ENCODE measurements around the gene SCYGR2. TPM values are rescaled to one million over a fixed set of nuclear protein-coding genes. Genes with fewer than 3 reads are reported as not detected.

Gene SCYGR2
- total and polyA plus RNA-seq, 5 donors: not detected

DNA sequence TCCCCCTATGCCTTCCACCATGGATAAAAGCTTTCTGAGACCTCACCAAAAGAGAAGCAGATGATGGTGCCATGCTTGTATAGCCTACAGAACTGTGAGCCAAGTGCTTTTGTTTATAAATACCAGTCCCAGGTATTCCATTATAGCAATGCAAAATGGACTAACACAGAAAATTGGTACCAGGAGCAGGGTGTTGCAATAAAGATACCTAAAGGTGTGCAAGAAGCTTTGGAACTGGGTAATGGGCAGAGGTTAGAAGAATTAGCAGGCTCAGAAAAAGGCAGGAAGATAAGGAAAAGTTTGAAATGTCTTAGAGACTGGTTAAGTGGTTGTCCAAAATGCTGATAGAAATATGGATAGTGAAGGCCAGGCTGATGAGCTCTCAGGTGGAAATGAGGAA is 16.3 kb upstream of the SCYGR2 start:
- no peak for ATAC-seq
- H3K9me3 ChIP-seq (ENCODE audit: control insufficient read depth, low read length): peaks cover 1% of the 10 kb centered on the region
- H3K27me3 ChIP-seq (ENCODE audit: control insufficient read depth, insufficient read depth): peaks cover 3% of the 10 kb centered on the region
- no peak overlapping the region for H3K4me3 ChIP-seq (ENCODE audit: low read length)
- no peak for DNase-seq
- no peaks in the 10 kb centered on the region for H3K4me1 ChIP-seq (ENCODE audit: control insufficient read depth, insufficient read depth, low read length)
- no peak overlapping the region for H3K27ac ChIP-seq (ENCODE audit: low read length)
- intact Hi-C loops (cut with DNase I): no loop called here

DNA sequence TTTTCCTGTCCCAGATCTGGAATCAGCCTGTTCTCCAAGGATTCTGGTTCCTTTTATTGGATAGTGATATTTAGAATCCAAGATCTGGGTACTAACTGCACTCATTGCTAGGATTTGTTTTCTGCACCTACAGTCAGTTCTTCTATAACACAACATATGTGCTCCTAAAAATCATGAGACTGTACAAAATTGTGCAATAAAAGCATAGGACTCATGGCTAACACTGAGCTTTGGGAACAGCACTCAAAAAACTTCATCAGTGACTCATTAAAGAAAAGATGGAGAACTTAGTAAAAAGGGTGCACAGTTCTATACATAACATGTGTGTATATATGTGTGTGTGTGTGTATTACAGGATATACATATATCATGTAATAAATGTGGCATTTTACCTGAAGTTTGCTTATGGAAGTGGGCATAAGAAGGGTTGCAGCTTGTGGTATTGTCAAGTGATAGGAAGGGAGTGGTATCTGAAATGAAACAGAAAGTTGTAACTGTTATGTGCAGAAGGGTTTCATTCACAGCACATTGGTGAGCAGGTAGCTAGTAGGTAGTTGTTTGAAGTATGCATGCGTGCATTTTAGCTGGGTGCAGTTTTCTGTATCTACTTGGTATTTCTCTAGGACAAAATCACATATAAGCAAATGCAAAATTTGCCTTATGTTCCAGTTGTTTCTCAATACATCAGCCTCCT is 5.9 kb upstream of the SCYGR2 start:
- WGBS: 85% methylated on average over 1 of the region's 1 CpG
- no peak overlapping the region for H3K27ac ChIP-seq (ENCODE audit: low read length)
- DNase-seq (no peak), ATAC-seq (no peak)
- no peaks in the 10 kb centered on the region for H3K9me3 ChIP-seq (ENCODE audit: control insufficient read depth, low read length)
- no peaks in the 10 kb centered on the region for H3K4me1 ChIP-seq (ENCODE audit: control insufficient read depth, insufficient read depth, low read length)
- no peaks in the 10 kb centered on the region for H3K27me3 ChIP-seq (ENCODE audit: control insufficient read depth, insufficient read depth)
- no peak overlapping the region for H3K4me3 ChIP-seq (ENCODE audit: low read length)
- intact Hi-C loops (cut with DNase I): no loop called here

DNA sequence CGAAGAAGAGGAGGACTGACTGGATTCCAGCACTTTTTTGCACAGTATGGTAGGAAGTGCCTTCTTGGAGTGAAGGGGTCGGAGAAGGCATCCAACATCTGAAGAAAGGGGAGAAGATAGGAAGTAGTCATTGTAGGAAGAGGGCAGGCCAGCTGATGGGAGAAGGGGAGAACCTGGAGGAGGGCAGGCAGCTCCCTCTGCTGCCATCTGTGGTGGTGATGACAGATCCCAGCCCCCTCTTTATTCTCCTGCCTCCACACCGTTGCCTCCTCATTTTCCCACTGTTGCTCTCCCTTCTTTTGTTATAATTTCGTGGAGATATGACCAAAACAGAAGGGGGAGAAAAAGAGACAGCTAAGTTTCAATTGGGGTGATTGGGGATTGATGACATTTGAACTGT is 2.9 kb upstream of the SCYGR2 start:
- H3K9me3 ChIP-seq (ENCODE audit: control insufficient read depth, low read length): no peaks in the 10 kb centered on the region
- ATAC-seq: no peak
- 47% methylated on average over 4 of the region's 4 CpGs for WGBS
- DNase-seq: no peak
- no peak overlapping the region for H3K4me3 ChIP-seq (ENCODE audit: low read length)
- H3K27ac ChIP-seq (ENCODE audit: low read length): no peak overlapping the region
- intact Hi-C loops (cut with DNase I): no loop called here
- H3K27me3 ChIP-seq (ENCODE audit: control insufficient read depth, insufficient read depth): no peaks in the 10 kb centered on the region
- H3K4me1 ChIP-seq (ENCODE audit: control insufficient read depth, insufficient read depth, low read length): no peaks in the 10 kb centered on the region

DNA sequence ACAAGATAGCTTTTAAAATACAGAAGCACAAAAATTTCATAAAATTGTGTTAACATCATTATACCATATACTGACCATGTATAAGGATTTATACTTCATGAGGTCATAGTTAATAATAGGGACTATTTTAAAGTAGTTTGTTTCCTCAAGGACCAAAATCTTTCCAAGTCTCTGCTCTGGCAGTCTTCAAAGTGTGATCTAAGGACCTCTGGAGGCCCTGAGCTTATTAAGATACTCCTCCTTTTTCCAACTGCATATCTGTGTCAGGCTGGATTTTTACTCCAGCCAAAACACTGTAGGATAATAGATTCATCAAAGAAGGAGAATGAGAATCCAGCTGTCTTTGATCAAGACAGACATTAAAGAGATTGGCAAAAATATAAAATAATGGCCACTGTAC is 1.7 kb upstream of the SCYGR2 start:
- intact Hi-C loops (cut with DNase I): no loop called here
- no peak overlapping the region for H3K27ac ChIP-seq (ENCODE audit: low read length)
- no peak overlapping the region for H3K4me3 ChIP-seq (ENCODE audit: low read length)
- H3K9me3 ChIP-seq (ENCODE audit: control insufficient read depth, low read length): no peaks in the 10 kb centered on the region
- no peaks in the 10 kb centered on the region for H3K4me1 ChIP-seq (ENCODE audit: control insufficient read depth, insufficient read depth, low read length)
- H3K27me3 ChIP-seq (ENCODE audit: control insufficient read depth, insufficient read depth): no peaks in the 10 kb centered on the region
- ATAC-seq (no peak), DNase-seq (no peak)

DNA sequence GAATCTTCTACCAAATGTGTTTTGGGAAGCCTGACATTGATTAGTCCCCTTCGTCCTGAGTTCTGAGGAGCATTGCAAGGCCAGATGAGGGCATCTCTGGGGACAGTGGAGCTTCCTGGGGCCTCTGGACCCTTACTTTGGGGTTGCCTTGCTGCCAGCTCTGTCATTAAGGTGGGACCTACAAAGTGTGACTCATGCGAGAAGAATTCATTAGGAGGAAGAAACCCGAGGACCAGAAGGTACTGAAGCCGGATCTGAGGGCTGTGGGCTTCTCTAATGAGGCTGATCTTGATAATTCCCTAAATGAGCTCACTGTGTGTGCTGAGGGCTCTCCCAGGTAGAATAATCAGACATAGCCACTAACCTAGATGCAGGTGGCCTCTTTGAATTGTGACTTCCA is 695 bp upstream of the SCYGR2 start:
- Histone ChIP-seq H3K4me3 (ENCODE audit: low read length) (no peak overlapping the region), H3K9me3 (ENCODE audit: control insufficient read depth, low read length) (no peaks in the 10 kb centered on the region), H3K4me1 (ENCODE audit: control insufficient read depth, insufficient read depth, low read length) (no peaks in the 10 kb centered on the region), H3K27me3 (ENCODE audit: control insufficient read depth, insufficient read depth) (no peaks in the 10 kb centered on the region), H3K27ac (ENCODE audit: low read length) (no peak overlapping the region)
- DNase-seq (no peak), ATAC-seq (no peak)
- intact Hi-C loops (cut with DNase I): no loop called here
- WGBS: 70% methylated on average over 4 of the region's 4 CpGs

DNA sequence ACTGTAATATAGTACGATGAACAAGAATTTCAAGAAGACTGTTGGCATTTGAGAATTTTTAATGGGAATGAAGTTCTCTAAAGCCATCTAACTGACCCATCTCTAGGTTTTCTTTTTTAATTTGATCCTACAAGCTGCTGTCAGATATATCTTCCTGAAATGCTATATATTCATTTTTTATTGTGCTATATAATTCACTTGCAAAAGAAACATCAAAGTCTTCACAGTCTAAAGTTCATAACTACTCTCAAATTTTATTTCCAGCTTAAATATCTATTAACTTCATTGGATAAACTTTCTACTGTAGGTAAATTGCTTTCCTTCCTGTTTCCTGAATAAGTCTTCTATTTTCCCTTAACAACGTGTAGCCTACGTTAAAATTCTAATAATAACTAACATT is 3.7 kb downstream of the SCYGR2 start:
- Histone ChIP-seq H3K27me3 (ENCODE audit: control insufficient read depth, insufficient read depth) (no peaks in the 10 kb centered on the region), H3K27ac (ENCODE audit: low read length) (no peak overlapping the region), H3K4me1 (ENCODE audit: control insufficient read depth, insufficient read depth, low read length) (no peaks in the 10 kb centered on the region), H3K4me3 (ENCODE audit: low read length) (no peak overlapping the region), H3K9me3 (ENCODE audit: control insufficient read depth, low read length) (no peaks in the 10 kb centered on the region)
- DNase-seq (no peak), ATAC-seq (no peak)
- WGBS: 68% methylated on average over 3 of the region's 3 CpGs
- intact Hi-C loops (cut with DNase I): no loop called here

DNA sequence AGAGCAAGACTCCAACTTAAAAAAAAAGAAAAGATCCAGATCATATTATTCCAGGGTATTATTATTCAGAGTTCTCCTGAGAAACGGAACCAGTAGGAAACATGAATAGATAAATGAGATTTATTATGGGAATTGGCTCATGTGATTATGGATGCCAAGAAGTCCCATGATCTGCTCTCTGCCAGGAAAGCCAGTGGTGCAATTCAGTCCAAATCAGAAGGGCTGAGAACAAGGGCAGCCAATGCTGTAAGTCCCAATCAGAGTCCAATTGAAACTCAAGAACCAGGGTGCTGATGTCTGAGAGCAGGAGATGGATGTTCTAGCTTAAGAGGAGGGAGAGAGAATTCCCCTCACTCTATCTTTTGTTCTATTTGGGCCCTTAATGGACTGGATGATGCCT is 7.8 kb downstream of the SCYGR2 start:
- Histone ChIP-seq H3K4me1 (ENCODE audit: control insufficient read depth, insufficient read depth, low read length) (no peaks in the 10 kb centered on the region), H3K27ac (ENCODE audit: low read length) (no peak overlapping the region), H3K9me3 (ENCODE audit: control insufficient read depth, low read length) (no peaks in the 10 kb centered on the region), H3K4me3 (ENCODE audit: low read length) (no peak overlapping the region), H3K27me3 (ENCODE audit: control insufficient read depth, insufficient read depth) (no peaks in the 10 kb centered on the region)
- intact Hi-C loops (cut with DNase I): no loop called here
- WGBS: 59% methylated on average over 1 of the region's 1 CpG
- ATAC-seq (peak in 1 of 2 donors; percentile 40), DNase-seq (no peak)

DNA sequence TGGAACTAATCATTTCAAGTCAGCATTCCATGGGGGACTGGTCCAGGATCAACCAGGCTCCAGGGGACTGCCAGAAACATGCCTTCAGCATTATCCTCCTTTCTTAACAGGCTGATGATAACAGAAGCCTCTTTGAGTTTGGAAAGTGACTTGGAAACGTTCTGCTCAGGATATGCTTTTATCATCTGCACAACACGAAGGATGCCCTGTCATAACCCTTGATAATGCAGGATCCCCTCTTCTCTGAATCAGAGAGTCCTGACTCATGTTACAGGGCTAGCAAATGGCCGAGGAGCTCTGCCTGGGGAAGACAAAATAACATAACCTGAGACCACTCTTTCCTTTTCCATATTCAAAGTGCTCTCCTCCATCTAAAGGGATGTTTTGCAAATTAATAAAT is 9.2 kb downstream of the SCYGR2 start:
- Histone ChIP-seq H3K4me3 (ENCODE audit: low read length) (no peak overlapping the region), H3K4me1 (ENCODE audit: control insufficient read depth, insufficient read depth, low read length) (no peaks in the 10 kb centered on the region), H3K9me3 (ENCODE audit: control insufficient read depth, low read length) (no peaks in the 10 kb centered on the region), H3K27me3 (ENCODE audit: control insufficient read depth, insufficient read depth) (no peaks in the 10 kb centered on the region), H3K27ac (ENCODE audit: low read length) (no peak overlapping the region)
- no peak for DNase-seq
- intact Hi-C loops (cut with DNase I): no loop called here
- ATAC-seq: no peak
- WGBS: 21% methylated on average over 3 of the region's 3 CpGs

DNA sequence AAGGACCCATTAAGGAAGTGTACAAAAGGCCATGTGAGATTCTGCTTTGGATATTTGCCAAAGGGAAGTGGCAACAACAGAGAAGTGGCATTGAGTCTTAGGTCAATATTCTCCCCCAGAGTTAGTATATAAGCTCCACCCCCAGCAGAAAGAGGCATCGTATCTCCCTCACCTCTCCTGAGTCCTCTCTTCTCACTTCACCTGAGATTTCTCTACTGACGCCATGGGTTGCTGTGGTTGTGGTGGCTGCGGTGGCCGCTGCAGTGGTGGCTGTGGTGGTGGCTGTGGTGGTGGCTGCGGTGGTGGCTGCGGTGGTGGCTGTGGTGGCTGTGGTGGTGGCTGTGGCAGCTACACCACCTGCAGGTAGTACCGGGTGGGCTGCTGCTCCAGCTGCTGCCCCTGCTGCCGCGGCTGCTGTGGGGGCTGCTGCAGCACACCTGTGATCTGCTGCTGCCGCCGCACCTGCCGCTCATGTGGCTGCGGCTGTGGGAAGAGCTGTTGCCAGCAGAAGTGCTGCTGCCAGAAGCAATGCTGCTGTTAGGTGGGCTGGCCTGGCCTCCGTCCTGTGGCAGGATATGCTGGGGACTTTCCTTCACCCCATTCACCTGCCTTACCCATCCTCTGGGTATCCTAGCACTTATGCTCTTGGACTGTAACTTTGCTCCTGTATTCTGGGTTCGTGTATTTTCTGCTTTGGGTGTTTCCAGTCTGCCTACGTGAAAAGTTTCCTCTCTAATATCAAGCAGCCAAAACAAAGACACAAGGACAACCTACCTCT is 10.1 kb downstream of the SCYGR2 start:
- Histone ChIP-seq H3K4me3 (ENCODE audit: low read length) (no peak overlapping the region), H3K4me1 (ENCODE audit: control insufficient read depth, insufficient read depth, low read length) (no peaks in the 10 kb centered on the region), H3K27ac (ENCODE audit: low read length) (no peak overlapping the region), H3K27me3 (ENCODE audit: control insufficient read depth, insufficient read depth) (no peaks in the 10 kb centered on the region), H3K9me3 (ENCODE audit: control insufficient read depth, low read length) (no peaks in the 10 kb centered on the region)
- WGBS: 72% methylated on average over 16 of the region's 16 CpGs
- DNase-seq (no peak), ATAC-seq (peak in 1 of 2 donors; percentile 26)
- intact Hi-C loops (cut with DNase I): no loop called here

DNA sequence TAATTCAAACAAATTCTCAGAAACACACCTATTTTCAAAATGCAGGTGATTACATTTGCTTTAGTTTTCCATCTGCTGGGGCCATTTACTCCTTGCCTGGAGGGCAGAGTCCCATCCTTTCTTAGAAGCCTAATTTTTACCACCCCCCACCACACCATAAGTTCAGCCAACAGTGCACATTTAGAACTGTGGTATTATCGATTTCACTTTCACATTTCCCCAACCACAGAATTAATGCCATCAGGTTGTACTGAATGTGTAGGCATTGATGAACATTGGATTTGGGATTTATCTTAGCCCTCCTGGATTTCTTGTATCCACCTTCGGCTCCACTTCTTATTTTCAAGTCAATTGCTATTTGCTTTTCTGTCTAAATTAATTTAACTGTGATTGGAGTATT is 11.4 kb downstream of the SCYGR2 start:
- no peaks in the 10 kb centered on the region for H3K4me1 ChIP-seq (ENCODE audit: control insufficient read depth, insufficient read depth, low read length)
- no peak for DNase-seq
- H3K4me3 ChIP-seq (ENCODE audit: low read length): no peak overlapping the region
- H3K27ac ChIP-seq (ENCODE audit: low read length): no peak overlapping the region
- H3K27me3 ChIP-seq (ENCODE audit: control insufficient read depth, insufficient read depth): no peaks in the 10 kb centered on the region
- no peak for ATAC-seq
- H3K9me3 ChIP-seq (ENCODE audit: control insufficient read depth, low read length): no peaks in the 10 kb centered on the region
- intact Hi-C loops (cut with DNase I): no loop called here
- 88% methylated on average over 2 of the region's 2 CpGs for WGBS

DNA sequence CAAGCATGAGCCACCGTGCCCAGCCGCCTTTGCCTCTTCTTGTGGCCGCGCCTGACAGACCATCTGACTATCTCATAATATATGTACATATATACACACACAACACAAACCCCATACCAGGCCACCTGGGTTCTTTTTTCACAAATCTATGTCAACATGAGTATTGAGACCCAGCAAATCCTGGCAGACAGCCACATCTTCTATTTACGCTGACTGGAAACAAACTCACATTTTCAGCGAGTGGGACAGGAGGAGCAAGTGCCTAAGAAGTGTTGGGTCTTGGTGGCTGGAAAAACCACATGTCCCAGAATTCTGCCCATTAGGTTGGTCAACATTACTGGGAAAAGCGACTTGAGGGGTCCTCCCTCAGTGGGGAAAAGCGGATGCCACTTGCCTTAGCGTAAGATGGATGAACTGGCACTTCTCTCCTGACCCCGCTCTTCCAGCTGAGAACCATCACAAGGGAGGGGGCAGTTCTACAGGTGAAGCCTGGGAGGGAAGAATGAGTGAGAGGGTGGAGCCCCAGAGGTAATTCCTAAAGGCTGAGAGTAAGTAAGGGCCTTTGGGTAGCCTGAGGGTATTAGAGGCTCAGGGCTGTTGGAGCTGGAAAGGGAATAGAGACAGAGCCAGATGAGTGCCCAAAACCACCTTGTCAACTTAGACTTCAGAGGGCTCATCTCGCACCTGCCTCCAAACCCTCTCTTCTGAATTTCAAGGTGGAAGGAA is 14.0 kb downstream of the SCYGR2 start:
- Histone ChIP-seq H3K4me1 (ENCODE audit: control insufficient read depth, insufficient read depth, low read length) (no peaks in the 10 kb centered on the region), H3K4me3 (ENCODE audit: low read length) (no peak overlapping the region), H3K9me3 (ENCODE audit: control insufficient read depth, low read length) (no peaks in the 10 kb centered on the region), H3K27ac (ENCODE audit: low read length) (no peak overlapping the region), H3K27me3 (ENCODE audit: control insufficient read depth, insufficient read depth) (no peaks in the 10 kb centered on the region)
- intact Hi-C loops (cut with DNase I): no loop called here
- ATAC-seq (no peak), DNase-seq (no peak)
- WGBS: 84% methylated on average over 11 of the region's 11 CpGs

All from right cardiac atrium (tissue), 5 donors.